ENCODE data around the gene CYB561. TPM values are rescaled to one million over a fixed set of nuclear protein-coding genes. Genes with fewer than 3 reads are reported as not detected.

CYB561 gene
- total RNA-seq, 1 experiment from 2014 or later, result 125 TPM

DNA sequence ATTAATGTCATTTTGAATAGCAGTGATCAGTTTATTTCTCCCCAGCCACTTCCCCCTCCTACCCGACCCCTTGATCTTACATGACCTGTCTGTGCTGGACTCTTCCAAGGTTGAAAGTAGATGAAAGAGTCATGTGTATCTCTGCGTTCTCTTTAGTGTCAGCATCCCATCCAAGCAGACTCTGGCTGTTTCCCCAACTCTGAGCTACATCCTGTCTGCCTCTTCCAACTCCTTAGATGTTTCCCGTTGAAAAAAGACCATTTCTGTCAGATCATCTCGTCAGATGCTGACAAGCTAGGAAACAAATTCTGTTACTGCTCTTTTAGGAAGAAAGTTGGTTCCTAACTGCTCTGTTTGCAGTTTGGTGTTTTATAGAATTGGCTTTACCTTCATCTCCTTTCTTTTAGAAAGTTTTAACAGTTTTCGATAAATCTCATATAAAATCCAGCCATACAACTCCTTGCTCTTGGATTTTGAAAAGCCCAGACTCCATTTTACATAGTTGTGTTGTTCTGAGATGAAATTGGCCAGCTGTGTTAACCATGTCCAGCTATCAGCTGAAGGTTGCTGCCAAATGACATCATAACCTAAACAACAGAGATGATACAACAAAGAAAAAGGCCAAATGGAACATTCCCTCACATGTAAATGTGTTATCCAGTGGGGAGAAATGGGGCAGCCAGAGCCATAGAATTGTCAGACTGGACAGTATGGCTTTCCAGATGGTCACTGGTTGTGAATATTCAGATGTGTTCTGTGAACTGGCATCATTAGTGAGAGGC lies 43.5 kb downstream of the CYB561 start:
- TF ChIP-seq, protein P1, sequence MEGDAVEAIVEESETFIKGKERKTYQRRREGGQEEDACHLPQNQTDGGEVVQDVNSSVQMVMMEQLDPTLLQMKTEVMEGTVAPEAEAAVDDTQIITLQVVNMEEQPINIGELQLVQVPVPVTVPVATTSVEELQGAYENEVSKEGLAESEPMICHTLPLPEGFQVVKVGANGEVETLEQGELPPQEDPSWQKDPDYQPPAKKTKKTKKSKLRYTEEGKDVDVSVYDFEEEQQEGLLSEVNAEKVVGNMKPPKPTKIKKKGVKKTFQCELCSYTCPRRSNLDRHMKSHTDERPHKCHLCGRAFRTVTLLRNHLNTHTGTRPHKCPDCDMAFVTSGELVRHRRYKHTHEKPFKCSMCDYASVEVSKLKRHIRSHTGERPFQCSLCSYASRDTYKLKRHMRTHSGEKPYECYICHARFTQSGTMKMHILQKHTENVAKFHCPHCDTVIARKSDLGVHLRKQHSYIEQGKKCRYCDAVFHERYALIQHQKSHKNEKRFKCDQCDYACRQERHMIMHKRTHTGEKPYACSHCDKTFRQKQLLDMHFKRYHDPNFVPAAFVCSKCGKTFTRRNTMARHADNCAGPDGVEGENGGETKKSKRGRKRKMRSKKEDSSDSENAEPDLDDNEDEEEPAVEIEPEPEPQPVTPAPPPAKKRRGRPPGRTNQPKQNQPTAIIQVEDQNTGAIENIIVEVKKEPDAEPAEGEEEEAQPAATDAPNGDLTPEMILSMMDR (conservative IDR thresholded peaks at IDR 0.05; ENCODE audit: low read depth, low read length), result no peak
- TF ChIP-seq EZH2phosphoT487 (IDR thresholded peaks at IDR 0.05; ENCODE audit: borderline replicate concordance, low read length) (no peak), EZH2 (IDR thresholded peaks at IDR 0.05; ENCODE audit: low read length, unreplicated experiment) (no peak)
- ChIA-PET POLR2A (ENCODE audit: unreplicated experiment) (no interaction called here), CTCF (no interaction called here)
- Histone ChIP-seq H3K4me2 (ENCODE audit: low read length) (no peak overlapping the region), H3K9me3 (ENCODE audit: low read length) (no peaks in the 10 kb centered on the region), H3K4me1 (ENCODE audit: insufficient read depth, low read length) (peaks cover 11% of the 10 kb centered on the region), H3K9ac (ENCODE audit: low read length) (no peak overlapping the region), H3K36me3 (ENCODE audit: low read depth, low read length) (peaks cover 6% of the 10 kb centered on the region; the same call in 1 of the 2 replicates), H3K9me2 (replicated peaks; ENCODE audit: low read length) (no peaks in the 10 kb centered on the region), H3F3A (ENCODE audit: low read length, unreplicated experiment) (peaks cover 4% of the 10 kb centered on the region), H2AFZ (ENCODE audit: low read length) (no peak overlapping the region), H3K27ac (ENCODE audit: low read length) (no peak overlapping the region), H4K20me1 (ENCODE audit: low read length) (no peaks in the 10 kb centered on the region), H3K79me2 (ENCODE audit: low read length) (no peaks in the 10 kb centered on the region), H3K27me3 (ENCODE audit: low read length) (no peaks in the 10 kb centered on the region), H3K4me3 (ENCODE audit: low read length) (no peak overlapping the region)
- ATAC-seq (no peak), DNase-seq (no peak)
- intact Hi-C loops (cut with micrococcal nuclease), result loop anchor here (10.0 kb wide), 1 partner anchor 228 kb away; no protein-coding TSS in a partner anchor
- no TSS peak for BruUV-seq (replicated peaks)

DNA sequence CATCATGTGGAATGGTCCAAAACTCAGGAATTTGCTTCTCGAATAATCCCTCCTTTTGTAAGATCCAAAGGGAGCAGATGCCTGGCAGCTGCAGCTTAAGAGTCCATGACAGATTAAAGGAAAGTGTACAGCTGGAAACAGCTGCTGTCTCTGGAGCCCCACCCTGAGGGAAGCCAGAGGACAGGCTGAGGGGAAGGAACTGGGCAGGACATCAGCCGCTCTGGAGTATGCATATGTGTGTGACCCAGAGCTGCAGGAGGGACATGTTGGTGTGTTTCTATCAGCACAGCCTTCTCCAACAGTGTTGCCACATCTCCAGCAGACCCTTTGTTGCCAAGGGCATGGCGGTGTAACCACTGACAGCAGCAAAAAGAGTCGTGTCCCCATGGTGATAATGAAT lies 46.2 kb downstream of the CYB561 start:
- ChIA-PET CTCF (no interaction called here), POLR2A (ENCODE audit: unreplicated experiment) (no interaction called here)
- no peaks in the 10 kb centered on the region for H3K79me2 ChIP-seq (ENCODE audit: low read length)
- H3K4me1 ChIP-seq (ENCODE audit: insufficient read depth, low read length), result no peaks in the 10 kb centered on the region
- intact Hi-C loops (cut with micrococcal nuclease), result loop anchor here (2.0 to 10.0 kb wide), 2 partner anchors 225 to 277 kb away; no protein-coding TSS in a partner anchor
- no peak overlapping the region for H2AFZ ChIP-seq (ENCODE audit: low read length)
- no peak overlapping the region for H3K4me3 ChIP-seq (ENCODE audit: low read length)
- H3K27ac ChIP-seq (ENCODE audit: low read length), result no peak overlapping the region
- BruUV-seq (replicated peaks), result no TSS peak
- DNase-seq (no peak), ATAC-seq (no peak)
- no peaks in the 10 kb centered on the region for H3K27me3 ChIP-seq (ENCODE audit: low read length)
- H3K9ac ChIP-seq (ENCODE audit: low read length), result no peak overlapping the region
- TF ChIP-seq EZH2 (IDR thresholded peaks at IDR 0.05; ENCODE audit: low read length, unreplicated experiment), result no peak
- no peak for TF ChIP-seq EZH2phosphoT487 (IDR thresholded peaks at IDR 0.05; ENCODE audit: borderline replicate concordance, low read length)
- TF ChIP-seq, protein P1 (conservative IDR thresholded peaks at IDR 0.05; ENCODE audit: low read depth, low read length), result no peak
- H3F3A ChIP-seq (ENCODE audit: low read length, unreplicated experiment), result no peaks in the 10 kb centered on the region
- no peaks in the 10 kb centered on the region for H3K36me3 ChIP-seq (ENCODE audit: low read depth, low read length)
- H4K20me1 ChIP-seq (ENCODE audit: low read length), result no peaks in the 10 kb centered on the region
- no peaks in the 10 kb centered on the region for H3K9me2 ChIP-seq (replicated peaks; ENCODE audit: low read length)
- H3K4me2 ChIP-seq (ENCODE audit: low read length), result no peak overlapping the region
- H3K9me3 ChIP-seq (ENCODE audit: low read length), result no peaks in the 10 kb centered on the region

DNA sequence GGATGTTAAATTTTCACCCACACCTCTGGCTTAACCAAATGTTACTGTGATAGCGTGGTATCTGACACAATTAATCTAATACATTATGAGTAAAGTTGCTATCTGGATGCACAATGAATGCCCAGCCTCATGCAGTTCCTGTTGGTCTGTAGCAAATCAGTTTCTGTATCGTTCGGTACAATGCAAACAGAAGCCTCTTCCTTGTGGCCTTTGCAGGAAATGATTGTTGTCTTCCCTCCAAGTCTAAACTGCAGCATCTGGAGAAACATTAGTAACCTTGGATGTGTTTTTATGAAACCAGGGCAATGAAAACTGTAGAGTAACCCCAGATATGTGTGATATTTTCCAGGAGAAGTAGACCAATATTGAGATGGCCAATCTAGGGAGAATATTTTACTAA lies 46.8 kb downstream of the CYB561 start:
- no TSS peak for BruUV-seq (replicated peaks)
- TF ChIP-seq, protein P1 (conservative IDR thresholded peaks at IDR 0.05; ENCODE audit: low read depth, low read length), result no peak
- TF ChIP-seq EZH2phosphoT487 (IDR thresholded peaks at IDR 0.05; ENCODE audit: borderline replicate concordance, low read length), result no peak
- TF ChIP-seq EZH2 (IDR thresholded peaks at IDR 0.05; ENCODE audit: low read length, unreplicated experiment), result no peak
- POLR2A ChIA-PET (ENCODE audit: unreplicated experiment), result no interaction called here

More for the DNA sequence above, 46.8 kb downstream of the CYB561 start:
- Histone ChIP-seq H3F3A (ENCODE audit: low read length, unreplicated experiment) (no peaks in the 10 kb centered on the region), H2AFZ (ENCODE audit: low read length) (no peak overlapping the region), H3K9me2 (replicated peaks; ENCODE audit: low read length) (no peaks in the 10 kb centered on the region), H3K4me3 (ENCODE audit: low read length) (no peak overlapping the region), H3K4me2 (ENCODE audit: low read length) (no peak overlapping the region), H4K20me1 (ENCODE audit: low read length) (no peaks in the 10 kb centered on the region), H3K9me3 (ENCODE audit: low read length) (no peaks in the 10 kb centered on the region), H3K4me1 (ENCODE audit: insufficient read depth, low read length) (no peaks in the 10 kb centered on the region), H3K79me2 (ENCODE audit: low read length) (no peaks in the 10 kb centered on the region), H3K36me3 (ENCODE audit: low read depth, low read length) (0 out of 2 replicates have a peak, but pooled peaks cover 3% of the 10 kb centered on the region), H3K9ac (ENCODE audit: low read length) (no peak overlapping the region), H3K27ac (ENCODE audit: low read length) (no peak overlapping the region), H3K27me3 (ENCODE audit: low read length) (no peaks in the 10 kb centered on the region)
- ATAC-seq, result no peak
- no peak for DNase-seq
- intact Hi-C loops (cut with micrococcal nuclease), result loop anchor here (2.0 kb wide), 1 partner anchor 277 kb away; no protein-coding TSS in a partner anchor
- CTCF ChIA-PET, result no interaction called here
